HEK293T (cell line): ENCODE measurements around the gene NSUN2.

ENCODE experiments used
- BHLHE40 ChIP-seq: fragments of 450-650 bp; IDR thresholded peaks from 2 replicates; pipeline ENCODE4 v1.6.1; 2016; ENCODE audit warnings: mild to moderate bottlenecking, moderate library complexity, borderline replicate concordance
- TARDBP ChIP-seq: fragments of 450-650 bp; IDR thresholded peaks from 2 replicates; pipeline ENCODE4 v1.6.1; 2016

GRCh38 chr5:6576861-6577501 is 55.9 kb downstream of the NSUN2 start:
- TF ChIP-seq BHLHE40 (no peak), TARDBP (no peak)
